Osteocyte (in vitro differentiated cells): ENCODE data around the gene RPL3. TPM values are rescaled to one million over a fixed set of nuclear protein-coding genes. Genes with fewer than 3 reads are reported as not detected.

Experiments used
- DNase-seq: peaks from one replicate; pipeline ENCODE4 v3.0.0; 2021; ENCODE audit warnings: mixed read lengths; ENCODE audit not compliant: unreplicated experiment; ENCODE audit errors: extremely low spot score
- H3K27ac Mint-ChIP-seq: one replicate; pipeline ENCODE4 v1.8.0; 2021; ENCODE audit warnings: mild to moderate bottlenecking, mixed read lengths; ENCODE audit not compliant: unreplicated experiment
- H3K27me3 Mint-ChIP-seq: one replicate; pipeline ENCODE4 v1.8.0; 2021; ENCODE audit warnings: mixed read lengths; ENCODE audit not compliant: unreplicated experiment
- H3K36me3 Mint-ChIP-seq: one replicate; pipeline ENCODE4 v1.8.0; 2021; ENCODE audit warnings: mixed read lengths; ENCODE audit not compliant: unreplicated experiment
- H3K4me1 Mint-ChIP-seq: one replicate; pipeline ENCODE4 v1.8.0; 2021; ENCODE audit warnings: mixed read lengths; ENCODE audit not compliant: unreplicated experiment
- H3K4me3 Mint-ChIP-seq: one replicate; pipeline ENCODE4 v1.8.0; 2021; ENCODE audit warnings: mild to moderate bottlenecking, moderate library complexity, mixed read lengths; ENCODE audit not compliant: unreplicated experiment
- H3K9me3 Mint-ChIP-seq: one replicate; pipeline ENCODE4 v1.8.0; 2021; ENCODE audit warnings: mixed read lengths; ENCODE audit not compliant: unreplicated experiment
- CTCF ChIP-seq: fragments of 200-600 bp; sonication (generic); IDR thresholded peaks from 2 replicates; pipeline ENCODE4 v1.5.0; 2021; ENCODE audit warnings: antibody characterized with exemption, mild to moderate bottlenecking, moderate library complexity
- total RNA-seq: library from RNA; stranded (reverse); gene quantifications from 2 replicates; pipeline ENCODE4 v1.2.1, GENCODE V29; 2021

Gene RPL3
- total RNA-seq, 1 donor from 2014 or later, result 1,792 TPM

- Mint-ChIP-seq H3K4me1 (no peaks in the 10 kb centered on the region), H3K27ac (no peak overlapping the region), H3K9me3 (no peaks in the 10 kb centered on the region), H3K4me3 (no peak overlapping the region), H3K36me3 (no peaks in the 10 kb centered on the region), H3K27me3 (no peaks in the 10 kb centered on the region)
- TF ChIP-seq CTCF, result no peak
- DNase-seq, result no peak
Measured at GRCh38 chr22:39263626-39264348, 55.6 kb downstream of the RPL3 start.

Other genes with a start within 250 kb of the RPL3 start
- gene APOBEC3G, start 242.3 kb downstream of the RPL3 start, total RNA-seq, result 2.7 and 3.0 TPM in 2 replicates
- not detected in 2 replicates for gene APOBEC3H, start 222.4 kb downstream of the RPL3 start, total RNA-seq
- gene CBX7, start 166.9 kb downstream of the RPL3 start, total RNA-seq, result 8.1 and 9.6 TPM in 2 replicates
- 16.8 and 20.0 TPM in 2 replicates for gene PDGFB, start 74.6 kb downstream of the RPL3 start, total RNA-seq
- 24.0 and 26.6 TPM in 2 replicates for gene SYNGR1, start 30.4 kb upstream of the RPL3 start, total RNA-seq
- gene TAB1, start 80.2 kb upstream of the RPL3 start, total RNA-seq, result 30.6 and 30.7 TPM in 2 replicates
- gene MGAT3, start 137.4 kb upstream of the RPL3 start, total RNA-seq, result 9.4 and 10.9 TPM in 2 replicates
- 24.8 and 25.8 TPM in 2 replicates for gene MIEF1, start 182.7 kb upstream of the RPL3 start, total RNA-seq
- 408 and 440 TPM in 2 replicates for gene ATF4, start 200.9 kb upstream of the RPL3 start, total RNA-seq
- gene RPS19BP1, start 213.1 kb upstream of the RPL3 start, total RNA-seq, result 51.1 and 53.1 TPM in 2 replicates